ENCODE data around the gene TNRC6C. TPM values are rescaled to one million over a fixed set of nuclear protein-coding genes. Genes with fewer than 3 reads are reported as not detected.

The TNRC6C gene
- polyA plus RNA-seq, 1 donor (not counting 4 experiments of a cell fraction or from before 2014, with no cell fraction given) = 0.34 TPM

DNA sequence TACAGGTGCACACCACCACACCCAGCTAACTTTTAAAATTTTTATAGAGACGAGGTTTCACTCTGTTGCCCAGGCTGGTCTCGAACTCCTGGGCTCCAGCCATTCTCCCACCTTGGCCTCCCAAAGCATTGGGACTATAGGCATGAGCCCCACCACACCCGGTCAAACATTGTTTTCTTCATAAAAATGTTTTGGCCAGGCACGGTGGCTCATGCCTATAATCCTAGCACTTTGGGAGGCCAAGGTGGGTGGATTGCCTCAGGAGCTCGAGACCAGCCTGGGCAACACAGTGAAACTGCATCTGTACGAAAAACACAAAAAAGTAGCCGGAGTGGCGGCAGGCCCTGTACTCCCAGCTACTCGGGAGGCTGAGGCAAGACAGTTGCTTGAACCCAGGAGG is 157.9 kb downstream of the TNRC6C start:
- no peaks in the 10 kb centered on the region for H3K4me1 ChIP-seq (ENCODE audit: control insufficient read depth, extremely low read depth, insufficient read depth, low read length)
- FAIRE-seq = no peak
- no peak overlapping the region for H3K27ac ChIP-seq (ENCODE audit: control insufficient read depth, insufficient read depth, low read length)
- H3K27me3 ChIP-seq (ENCODE audit: control insufficient read depth, extremely low read depth, insufficient read depth, low read length) = peaks cover 2% of the 10 kb centered on the region
- no peaks in the 10 kb centered on the region for H3K9me3 ChIP-seq (ENCODE audit: control insufficient read depth, low read depth, low read length)
- no peaks in the 10 kb centered on the region for H3K79me2 ChIP-seq (ENCODE audit: control insufficient read depth, insufficient read depth, low read length)
- DNase-seq (ENCODE audit: low read depth, low spot score) = no peak
- H3K9ac ChIP-seq (ENCODE audit: control insufficient read depth, extremely low read depth, insufficient read depth, low read length) = no peak overlapping the region
- no peak overlapping the region for H3K4me2 ChIP-seq (ENCODE audit: control insufficient read depth, extremely low read depth, insufficient read depth, low read depth, low read length)
- H3K36me3 ChIP-seq (ENCODE audit: control insufficient read depth in 2 of 2, extremely low read depth in 1 of 2, insufficient read depth in 2 of 2, low read length in 2 of 2) = peaks cover 0 to 19% of the 10 kb centered on the region in 2 experiments
- H4K20me1 ChIP-seq (ENCODE audit: control insufficient read depth, extremely low read depth, insufficient read depth, low read length) = peaks cover 3% of the 10 kb centered on the region
- no peaks in the 10 kb centered on the region for H3K9me1 ChIP-seq (ENCODE audit: control insufficient read depth, extremely low read depth, insufficient read depth, low read length)
- no peak overlapping the region for H3K4me3 ChIP-seq (ENCODE audit: control insufficient read depth in 2 of 3, extremely low read depth in 1 of 3, insufficient read depth in 2 of 3, low read depth in 1 of 3, low read length in 3 of 3)
- TF ChIP-seq CTCF (optimal IDR thresholded peaks at IDR 0.05 in 1 of 3, IDR thresholded peaks at IDR 0.05 in 1 of 3, conservative IDR thresholded peaks at IDR 0.05 in 1 of 3; ENCODE audit: extremely low read depth in 1 of 3, insufficient read depth in 2 of 3, low read length in 3 of 3) (no peak), EZH2 (IDR thresholded peaks at IDR 0.05; ENCODE audit: low read length) (no peak)
- dilution Hi-C loops (cut with MboI; ENCODE audit: extremely low pct_ligation_motif_present, low sequenced_read_pairs) = no loop called here
- H2AFZ ChIP-seq (ENCODE audit: control insufficient read depth, low read length) = no peak overlapping the region

DNA sequence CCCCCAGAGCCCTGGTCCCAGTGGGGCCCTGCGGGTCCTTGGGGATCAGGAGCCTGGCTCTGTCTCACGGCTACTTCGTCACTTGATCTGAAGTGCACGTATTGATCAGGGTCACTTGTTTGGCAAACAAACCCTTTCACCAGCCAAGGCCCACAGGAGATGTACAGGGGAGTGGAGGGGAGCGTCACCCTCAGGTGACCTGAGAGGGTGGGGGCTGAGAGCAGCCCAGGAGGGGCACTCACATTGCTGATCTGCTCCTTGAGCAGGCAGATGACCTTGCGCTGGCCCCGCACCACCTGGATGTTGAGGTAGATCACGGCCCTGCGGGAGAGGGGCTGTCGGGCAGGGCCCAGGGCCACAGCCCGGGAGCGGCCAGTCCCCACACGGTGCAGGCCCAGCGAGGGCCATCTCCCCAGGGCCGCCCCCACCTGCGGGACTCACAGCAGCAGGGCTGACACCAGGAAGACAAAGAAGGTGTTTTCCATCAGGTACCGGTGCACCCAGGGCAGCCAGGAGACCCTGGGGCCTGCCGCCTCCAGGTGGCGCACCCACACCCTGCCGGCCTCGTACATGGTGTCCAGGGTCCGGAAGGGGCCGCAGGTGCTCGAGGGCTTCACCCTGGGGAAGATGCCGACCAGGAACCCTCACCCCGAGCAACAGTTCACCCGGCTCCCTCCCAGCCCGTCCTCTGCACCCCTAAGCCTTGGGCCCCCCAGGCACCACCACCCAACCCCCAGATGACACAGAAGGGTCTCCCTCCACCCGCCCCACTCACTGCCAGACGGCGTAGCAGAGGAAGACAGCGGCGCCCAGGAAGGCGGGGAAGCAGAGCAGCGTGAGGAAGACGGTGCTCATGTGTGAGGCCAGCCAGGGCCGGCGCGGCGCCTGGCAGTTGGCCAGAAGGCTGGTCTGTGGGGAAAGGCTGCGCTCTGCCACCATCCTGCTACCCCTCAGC is 158.8 kb downstream of the TNRC6C start:
- Histone ChIP-seq H3K4me1 (ENCODE audit: control insufficient read depth, extremely low read depth, insufficient read depth, low read length) (no peaks in the 10 kb centered on the region), H3K36me3 (ENCODE audit: control insufficient read depth in 2 of 2, extremely low read depth in 1 of 2, insufficient read depth in 2 of 2, low read length in 2 of 2) (peaks cover 0 to 21% of the 10 kb centered on the region in 2 experiments), H3K9me3 (ENCODE audit: control insufficient read depth, low read depth, low read length) (no peaks in the 10 kb centered on the region), H3K27ac (ENCODE audit: control insufficient read depth, insufficient read depth, low read length) (no peak overlapping the region), H3K4me2 (ENCODE audit: control insufficient read depth, extremely low read depth, insufficient read depth, low read depth, low read length) (no peak overlapping the region), H3K9me1 (ENCODE audit: control insufficient read depth, extremely low read depth, insufficient read depth, low read length) (no peaks in the 10 kb centered on the region), H2AFZ (ENCODE audit: control insufficient read depth, low read length) (no peak overlapping the region), H3K9ac (ENCODE audit: control insufficient read depth, extremely low read depth, insufficient read depth, low read length) (no peak overlapping the region), H3K79me2 (ENCODE audit: control insufficient read depth, insufficient read depth, low read length) (no peaks in the 10 kb centered on the region), H4K20me1 (ENCODE audit: control insufficient read depth, extremely low read depth, insufficient read depth, low read length) (peaks cover 2% of the 10 kb centered on the region), H3K27me3 (ENCODE audit: control insufficient read depth, extremely low read depth, insufficient read depth, low read length) (peaks cover 2% of the 10 kb centered on the region), H3K4me3 (ENCODE audit: control insufficient read depth in 2 of 3, extremely low read depth in 1 of 3, insufficient read depth in 2 of 3, low read depth in 1 of 3, low read length in 3 of 3) (no peak overlapping the region)
- DNase-seq (ENCODE audit: low read depth, low spot score) = no peak
- no peak for FAIRE-seq
- peak; percentile 47 to 80 (median 69) for TF ChIP-seq CTCF (optimal IDR thresholded peaks at IDR 0.05 in 1 of 3, IDR thresholded peaks at IDR 0.05 in 1 of 3, conservative IDR thresholded peaks at IDR 0.05 in 1 of 3; ENCODE audit: extremely low read depth in 1 of 3, insufficient read depth in 2 of 3, low read length in 3 of 3)
- no peak for TF ChIP-seq EZH2 (IDR thresholded peaks at IDR 0.05; ENCODE audit: low read length)
- dilution Hi-C loops (cut with MboI; ENCODE audit: extremely low pct_ligation_motif_present, low sequenced_read_pairs) = no loop called here

Data from keratinocyte (primary cell).